Measurements from ENCODE around the gene NOD1. TPM values are rescaled to one million over a fixed set of nuclear protein-coding genes. Genes with fewer than 3 reads are reported as not detected.
"Not testable (repeated sequence)": the region's sequence is repeated elsewhere in the genome, so short reads cannot be mapped to it uniquely, and the experiment has no call there.

Gene NOD1
- total and polyA plus RNA-seq, 2 experiments from 2014 or later, result 5.9 to 11.1 TPM

DNA sequence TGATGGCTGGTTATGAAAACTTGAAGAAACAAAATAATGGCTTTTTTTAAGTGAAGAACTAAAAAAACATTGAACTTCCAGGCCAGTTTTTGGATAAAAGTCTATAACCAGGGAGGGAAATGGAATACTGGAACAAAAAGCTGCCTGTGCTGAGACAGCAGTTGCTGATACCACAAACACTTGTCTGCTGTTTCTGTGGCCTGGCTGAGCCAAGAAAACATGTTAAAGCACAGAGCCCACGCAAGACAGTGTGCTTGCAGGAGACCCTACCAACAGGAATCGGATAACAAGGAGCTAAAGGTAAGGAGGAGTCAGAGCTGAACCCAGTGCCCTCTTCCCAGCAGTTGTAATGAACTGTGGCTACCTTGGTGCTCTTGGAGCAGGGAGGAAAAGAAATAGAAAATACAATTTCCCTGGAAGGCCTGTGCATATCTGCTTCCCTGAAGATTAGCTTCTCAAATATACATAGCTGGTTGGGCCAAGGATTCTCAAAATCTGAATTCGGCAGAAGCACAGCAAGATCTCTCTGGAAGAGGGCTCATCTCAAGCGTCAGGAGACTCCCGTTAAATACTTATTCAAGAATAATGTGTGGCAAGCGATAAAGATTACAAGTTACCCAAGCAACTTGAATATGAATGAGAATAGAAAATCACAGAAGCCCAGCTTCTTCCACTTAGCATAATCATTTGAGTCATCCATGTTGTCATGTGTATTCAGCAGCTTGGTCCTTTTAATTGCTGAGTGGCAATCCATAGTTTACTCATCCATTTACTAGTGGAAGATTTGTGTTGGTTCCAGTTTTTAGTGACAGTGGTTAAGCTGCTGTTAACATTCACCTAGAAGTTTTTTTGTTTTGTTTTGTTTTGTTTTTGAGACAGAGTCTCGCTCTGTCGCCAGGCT lies 87.6 kb downstream of the NOD1 start:
- no peaks in the 10 kb centered on the region for H3K9me2 ChIP-seq (ENCODE audit: insufficient read depth)
- no peak overlapping the region for H3K9ac ChIP-seq
- no peak overlapping the region for H3K4me3 ChIP-seq
- no peak overlapping the region for H3K27ac ChIP-seq
- no peaks in the 10 kb centered on the region for H3K27me3 ChIP-seq (replicated peaks; ENCODE audit: insufficient read depth)
- peaks cover 3% of the 10 kb centered on the region; the same call in 1 of the 2 replicates for H3F3A ChIP-seq (ENCODE audit: insufficient read depth)
- DNase-seq, result peak; percentile 5
- no peaks in the 10 kb centered on the region for H3K4me1 ChIP-seq (ENCODE audit: insufficient read depth)
- H4K20me1 ChIP-seq (ENCODE audit: insufficient read depth), result no peaks in the 10 kb centered on the region
- TF ChIP-seq EZH2 (IDR thresholded peaks at IDR 0.05; ENCODE audit: insufficient read depth, poor library complexity, severe bottlenecking) (no peak), EZH2phosphoT487 (IDR thresholded peaks at IDR 0.05; ENCODE audit: insufficient read depth, low read depth) (no peak)
- WGBS, 2 experiments (ENCODE audit: low coverage in 1 of 2, low lambda C conversion rate in 2 of 2, missing lambda C conversion rate in 2 of 2), result 85 to 87% methylated on average over 8 of the region's 8 CpGs
- H3K79me2 ChIP-seq (ENCODE audit: insufficient read depth), result no peaks in the 10 kb centered on the region
- no peak overlapping the region for H2AFZ ChIP-seq
- H3K9me3 ChIP-seq (ENCODE audit: low read depth), result no peaks in the 10 kb centered on the region
- no peak overlapping the region for H3K4me2 ChIP-seq (ENCODE audit: unreplicated experiment)
- no peaks in the 10 kb centered on the region for H3K36me3 ChIP-seq (ENCODE audit: low read depth)
- in situ Hi-C loops (cut with MboI), result no loop called here

DNA sequence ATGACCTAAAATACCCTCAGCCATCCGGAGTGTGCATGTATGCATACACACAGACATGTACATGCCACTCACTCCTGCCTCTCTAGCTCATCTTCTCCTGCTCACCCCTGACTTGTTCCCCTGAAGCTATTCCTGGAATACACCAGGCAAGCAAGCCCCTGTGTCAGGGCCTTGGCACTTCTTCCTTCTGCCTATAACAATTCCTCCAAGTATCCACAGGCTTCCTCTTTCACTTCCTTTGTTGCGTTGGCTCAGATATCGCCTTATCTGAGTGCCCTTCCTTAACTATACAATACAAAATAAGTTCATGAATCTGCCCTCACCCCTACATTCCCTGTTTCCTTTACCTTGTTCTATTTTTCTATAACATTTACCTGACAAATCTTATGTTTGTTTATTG lies 88.8 kb downstream of the NOD1 start:
- no peaks in the 10 kb centered on the region for H3K9me3 ChIP-seq (ENCODE audit: low read depth)
- no peaks in the 10 kb centered on the region for H4K20me1 ChIP-seq (ENCODE audit: insufficient read depth)
- H3K36me3 ChIP-seq (ENCODE audit: low read depth), result no peaks in the 10 kb centered on the region
- no peaks in the 10 kb centered on the region for H3K79me2 ChIP-seq (ENCODE audit: insufficient read depth)
- H3K9me2 ChIP-seq (ENCODE audit: insufficient read depth), result no peaks in the 10 kb centered on the region
- no peaks in the 10 kb centered on the region for H3K27me3 ChIP-seq (replicated peaks; ENCODE audit: insufficient read depth)
- H3K9ac ChIP-seq, result no peak overlapping the region
- no peak for DNase-seq
- in situ Hi-C loops (cut with MboI), result no loop called here
- H3K4me2 ChIP-seq (ENCODE audit: unreplicated experiment), result no peak overlapping the region
- peaks cover 3% of the 10 kb centered on the region; the same call in 1 of the 2 replicates for H3F3A ChIP-seq (ENCODE audit: insufficient read depth)
- no peak overlapping the region for H2AFZ ChIP-seq
- H3K27ac ChIP-seq, result no peak overlapping the region
- 96 to 100% methylated on average over 3 of the region's 3 CpGs for WGBS, 2 experiments (ENCODE audit: low coverage in 1 of 2, low lambda C conversion rate in 2 of 2, missing lambda C conversion rate in 2 of 2)
- H3K4me1 ChIP-seq (ENCODE audit: insufficient read depth), result no peaks in the 10 kb centered on the region
- TF ChIP-seq EZH2 (IDR thresholded peaks at IDR 0.05; ENCODE audit: insufficient read depth, poor library complexity, severe bottlenecking) (no peak), EZH2phosphoT487 (IDR thresholded peaks at IDR 0.05; ENCODE audit: insufficient read depth, low read depth) (no peak)
- H3K4me3 ChIP-seq, result no peak overlapping the region

DNA sequence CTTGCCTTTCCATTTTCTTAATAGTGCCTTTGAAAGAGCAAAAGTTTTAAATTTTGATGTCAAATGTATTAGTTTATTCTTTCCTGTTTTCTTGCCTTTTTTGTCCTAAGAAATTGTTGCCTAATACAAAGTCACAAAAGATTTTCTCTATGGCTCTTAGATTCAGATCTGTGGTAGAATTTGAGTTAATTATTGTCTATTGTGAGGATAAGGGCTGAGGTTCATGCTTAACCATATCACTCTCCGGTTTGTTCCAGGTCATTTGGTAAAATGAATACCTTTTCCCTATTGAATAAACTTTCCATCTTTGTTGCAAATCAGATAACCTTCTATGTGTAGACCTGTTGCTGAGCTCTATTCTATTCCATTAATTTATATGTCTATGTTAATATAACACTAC lies 96.0 kb downstream of the NOD1 start:
- Histone ChIP-seq H3K27me3 (replicated peaks; ENCODE audit: insufficient read depth) (no peaks in the 10 kb centered on the region), H3K9ac (no peak overlapping the region), H2AFZ (no peak overlapping the region), H4K20me1 (ENCODE audit: insufficient read depth) (no peaks in the 10 kb centered on the region), H3K4me2 (ENCODE audit: unreplicated experiment) (no peak overlapping the region), H3K4me3 (no peak overlapping the region), H3K9me3 (ENCODE audit: low read depth) (no peaks in the 10 kb centered on the region), H3F3A (ENCODE audit: insufficient read depth) (no peaks in the 10 kb centered on the region), H3K79me2 (ENCODE audit: insufficient read depth) (no peaks in the 10 kb centered on the region), H3K36me3 (ENCODE audit: low read depth) (no peaks in the 10 kb centered on the region), H3K4me1 (ENCODE audit: insufficient read depth) (peaks cover 6% of the 10 kb centered on the region; the same call in 1 of the 2 replicates), H3K9me2 (ENCODE audit: insufficient read depth) (no peaks in the 10 kb centered on the region), H3K27ac (no peak overlapping the region)
- TF ChIP-seq EZH2 (IDR thresholded peaks at IDR 0.05; ENCODE audit: insufficient read depth, poor library complexity, severe bottlenecking) (no peak), EZH2phosphoT487 (IDR thresholded peaks at IDR 0.05; ENCODE audit: insufficient read depth, low read depth) (no peak)
- WGBS, 2 experiments (ENCODE audit: low coverage in 1 of 2, low lambda C conversion rate in 2 of 2, missing lambda C conversion rate in 2 of 2), result 90 to 96% methylated on average over 1 of the region's 1 CpG
- DNase-seq, result no peak
- in situ Hi-C loops (cut with MboI), result no loop called here

DNA sequence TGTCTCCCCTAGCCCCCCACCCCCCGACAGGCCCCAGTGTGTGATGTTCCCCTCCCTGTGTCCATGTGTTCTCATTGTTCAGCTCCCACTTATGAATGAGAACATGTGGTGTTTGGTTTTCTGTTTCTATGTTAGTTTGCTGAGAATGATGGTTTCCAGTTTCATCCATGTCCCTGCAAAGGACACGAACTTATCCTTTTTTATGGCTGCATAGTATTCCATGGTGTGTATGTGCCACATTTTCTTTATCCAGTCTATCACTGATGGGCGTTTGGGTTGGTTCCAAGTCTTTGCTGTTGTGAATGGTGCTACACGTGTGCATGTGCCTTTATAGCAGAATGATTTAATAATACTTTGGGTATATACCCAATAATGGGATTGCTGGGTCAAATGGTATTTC lies 97.8 kb downstream of the NOD1 start:
- H3K4me3 ChIP-seq; H3K36me3 ChIP-seq (ENCODE audit: low read depth); H3K79me2 ChIP-seq (ENCODE audit: insufficient read depth); H3K4me1 ChIP-seq (ENCODE audit: insufficient read depth); H3K27ac ChIP-seq; H3K27me3 ChIP-seq (replicated peaks; ENCODE audit: insufficient read depth); H3K4me2 ChIP-seq (ENCODE audit: unreplicated experiment); H3F3A ChIP-seq (ENCODE audit: insufficient read depth); in situ Hi-C loops (cut with MboI); H3K9me2 ChIP-seq (ENCODE audit: insufficient read depth); H4K20me1 ChIP-seq (ENCODE audit: insufficient read depth); DNase-seq; H2AFZ ChIP-seq; H3K9me3 ChIP-seq (ENCODE audit: low read depth); H3K9ac ChIP-seq: not testable (repeated sequence)
- 84 to 91% methylated on average over 4 of the region's 4 CpGs for WGBS, 2 experiments (ENCODE audit: low coverage in 1 of 2, low lambda C conversion rate in 2 of 2, missing lambda C conversion rate in 2 of 2)

Measured in GM23248 (cell line).